HG03139 (cell line): ENCODE measurements around the gene PPP1R12A.
"Not testable (repeated sequence)": the region's sequence is repeated elsewhere in the genome, so short reads cannot be mapped to it uniquely, and the experiment has no call there.

Experiments
- ATAC-seq: cut with Tn5 transposase; IDR thresholded peaks from one replicate; pipeline ENCODE4 v1.9.1; 2021; ENCODE audit not compliant: unreplicated experiment

Gene PPP1R12A

DNA sequence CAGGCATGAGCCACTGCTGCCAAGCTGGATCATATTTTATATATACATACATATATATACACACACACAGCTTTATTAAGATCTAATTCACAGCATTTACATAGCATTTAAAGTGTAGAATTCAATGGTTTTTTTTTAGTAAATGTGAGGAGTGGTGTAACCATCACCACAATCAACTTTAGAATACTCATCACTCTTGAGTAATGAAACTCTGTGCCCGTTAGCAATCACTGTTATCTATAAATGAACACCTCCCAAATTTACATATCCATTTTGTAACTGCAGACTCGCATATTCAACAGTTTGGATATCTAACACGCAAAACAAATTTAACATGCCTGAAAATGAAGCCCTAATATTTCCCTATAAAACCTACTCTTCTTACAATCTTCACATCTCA is 90.9 kb downstream of the PPP1R12A start:
- no peak for ATAC-seq

DNA sequence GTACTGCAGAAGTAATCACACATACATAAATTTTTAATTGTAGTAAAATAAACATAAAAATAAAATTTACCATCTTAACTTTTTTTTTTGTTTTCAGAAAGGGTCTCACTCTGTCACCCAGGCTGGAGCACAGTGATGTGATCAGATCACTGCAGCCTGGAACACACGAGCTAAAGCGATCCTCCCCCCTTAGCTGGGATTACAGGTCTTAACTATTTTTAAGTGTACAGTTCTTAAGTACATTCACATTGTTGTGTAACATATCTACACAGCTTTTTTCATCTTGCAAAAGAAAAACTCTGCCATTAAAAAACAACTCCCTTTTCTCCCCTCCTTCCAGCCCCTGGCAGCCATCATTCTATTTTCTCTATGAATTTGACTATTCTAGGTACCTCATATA is 92.3 kb downstream of the PPP1R12A start:
- ATAC-seq, result no peak

DNA sequence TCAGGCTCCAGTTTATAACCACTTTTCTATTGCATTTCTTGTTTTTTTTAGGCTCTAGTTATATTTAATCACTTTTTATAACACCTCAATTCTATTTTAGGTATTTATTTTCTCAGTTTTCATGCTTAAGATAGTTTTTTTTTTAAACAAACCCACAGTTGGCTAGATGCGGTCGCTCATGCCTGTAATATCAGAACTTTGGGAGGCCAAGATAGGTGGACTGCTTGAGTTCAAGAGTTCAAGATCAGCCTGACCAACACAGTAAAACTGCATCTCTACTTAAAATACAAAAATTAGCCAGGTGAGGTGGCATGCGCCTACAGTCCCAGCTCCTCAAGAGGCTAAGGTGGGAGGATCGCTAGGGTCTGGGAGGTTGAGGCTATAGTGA is 93.0 kb downstream of the PPP1R12A start:
- ATAC-seq, result no peak

DNA sequence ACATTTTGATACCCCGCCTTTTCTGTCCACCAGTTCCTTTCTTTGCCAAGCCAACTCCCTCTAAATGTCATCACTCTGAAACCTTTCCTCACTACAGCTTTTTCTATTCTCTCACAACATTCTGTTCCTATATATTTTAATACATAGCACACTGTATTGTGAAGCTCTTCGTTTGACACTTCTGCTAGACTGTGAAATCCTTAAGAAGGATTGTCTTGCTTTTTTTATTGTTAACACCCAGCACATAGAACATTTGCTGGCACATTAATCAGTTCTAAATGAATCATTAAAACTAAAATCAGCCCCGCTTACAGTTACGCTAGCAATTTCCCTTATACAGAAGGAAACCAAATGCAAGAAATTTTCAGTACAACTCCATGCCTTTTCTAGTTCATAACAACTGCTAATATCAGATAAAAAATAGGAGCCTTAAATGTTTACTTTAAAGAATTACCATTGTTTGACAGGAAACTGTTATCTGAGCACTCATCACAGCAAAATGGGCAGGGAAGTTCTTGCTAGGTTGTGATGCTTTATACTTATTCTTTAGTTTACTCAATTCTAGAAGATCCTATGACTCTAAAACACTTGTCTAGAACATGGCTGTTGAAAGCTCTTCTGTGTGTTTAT is 93.5 kb downstream of the PPP1R12A start:
- no peak for ATAC-seq

DNA sequence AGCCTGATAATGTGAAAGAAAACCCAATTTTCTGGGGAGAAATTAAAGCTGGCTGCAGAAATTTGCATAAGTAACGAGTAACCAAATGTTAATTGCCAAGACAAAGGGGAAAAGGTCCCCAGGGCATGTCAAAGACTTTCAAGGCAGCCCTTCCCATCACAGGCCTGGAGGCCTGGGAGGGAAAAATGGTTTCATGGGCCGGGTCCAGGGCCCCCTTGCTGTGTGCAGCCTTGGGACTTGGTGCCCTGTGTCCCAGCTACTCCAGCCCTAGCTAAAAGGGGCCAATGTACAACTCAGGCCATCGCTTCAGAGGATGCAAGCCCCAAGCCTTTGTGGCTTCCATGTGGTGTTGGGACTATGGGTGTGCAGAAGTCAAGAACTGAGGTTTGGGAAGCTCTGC is 96.5 kb downstream of the PPP1R12A start:
- no peak for ATAC-seq

DNA sequence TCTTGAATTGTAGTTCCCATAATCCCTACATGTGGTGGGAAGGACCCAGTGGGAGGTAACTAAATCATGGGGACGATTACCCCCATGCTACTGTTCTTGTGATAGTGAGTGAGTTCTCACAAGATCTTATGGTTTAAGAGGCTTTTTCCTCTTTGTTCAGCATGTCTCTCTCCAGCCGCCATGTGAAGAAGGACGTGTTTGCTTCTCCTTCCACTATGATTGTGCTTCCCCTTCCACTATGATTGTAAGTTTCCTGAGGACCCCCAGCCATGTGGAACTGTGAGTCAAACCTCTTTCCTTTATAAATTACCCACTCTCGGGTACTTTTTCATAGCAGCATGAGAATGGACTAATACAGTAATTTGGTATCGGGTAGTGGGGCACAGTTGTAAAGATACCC is 97.3 kb downstream of the PPP1R12A start:
- ATAC-seq, result no peak

DNA sequence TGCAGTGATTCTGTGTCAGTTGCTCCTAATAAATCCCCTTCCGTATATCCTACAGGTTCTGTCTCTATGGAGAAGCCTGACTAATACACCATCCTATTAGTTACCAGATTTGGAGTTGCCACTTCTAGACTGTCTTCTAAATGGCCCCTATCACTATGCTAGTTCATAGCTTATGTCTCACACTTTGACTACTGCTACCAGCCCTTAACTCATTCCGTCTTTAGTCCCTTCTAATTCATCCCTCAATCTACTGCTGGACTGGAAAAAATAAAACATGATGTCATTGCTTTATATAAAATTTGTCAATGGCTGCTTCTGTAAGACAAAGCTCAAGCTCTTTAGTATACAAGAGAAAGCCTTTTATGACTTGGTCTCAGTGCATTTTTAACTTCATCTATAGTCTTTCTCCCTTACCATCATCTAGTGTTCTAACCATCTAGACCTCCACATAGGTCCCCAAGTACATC is 99.5 kb downstream of the PPP1R12A start:
- no peak for ATAC-seq

DNA sequence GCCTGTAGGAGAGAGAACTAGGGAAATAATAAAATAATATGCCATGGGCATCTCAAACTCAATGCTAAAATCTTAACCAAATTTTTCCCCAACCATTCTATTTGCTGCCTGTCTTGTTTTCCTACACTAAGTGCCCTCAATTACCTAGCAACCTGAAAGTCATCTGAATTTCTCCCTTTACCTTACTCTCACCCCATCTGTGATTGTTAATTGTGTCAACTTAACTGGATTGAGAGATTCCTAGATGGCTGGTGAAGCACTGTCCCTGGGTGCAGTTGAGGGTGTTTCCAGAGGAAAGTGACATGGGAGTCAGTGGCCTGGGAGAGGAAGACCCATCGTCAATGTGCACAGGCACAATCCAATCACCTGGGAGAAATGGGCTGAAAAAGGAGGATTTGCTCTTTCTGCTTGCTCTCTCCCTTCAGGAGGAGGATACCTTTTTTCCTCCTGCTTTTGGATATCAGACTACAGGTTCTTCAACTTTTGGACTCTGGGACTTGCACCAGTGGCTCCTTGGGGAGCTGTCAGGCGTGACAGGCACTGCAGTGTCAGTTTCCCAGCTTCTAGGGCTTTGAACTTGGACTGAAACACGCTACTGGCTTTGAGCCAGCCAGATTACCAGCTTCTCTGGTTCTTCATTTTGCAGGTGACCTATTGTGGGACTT is 100.1 kb downstream of the PPP1R12A start:
- ATAC-seq, result no peak

DNA sequence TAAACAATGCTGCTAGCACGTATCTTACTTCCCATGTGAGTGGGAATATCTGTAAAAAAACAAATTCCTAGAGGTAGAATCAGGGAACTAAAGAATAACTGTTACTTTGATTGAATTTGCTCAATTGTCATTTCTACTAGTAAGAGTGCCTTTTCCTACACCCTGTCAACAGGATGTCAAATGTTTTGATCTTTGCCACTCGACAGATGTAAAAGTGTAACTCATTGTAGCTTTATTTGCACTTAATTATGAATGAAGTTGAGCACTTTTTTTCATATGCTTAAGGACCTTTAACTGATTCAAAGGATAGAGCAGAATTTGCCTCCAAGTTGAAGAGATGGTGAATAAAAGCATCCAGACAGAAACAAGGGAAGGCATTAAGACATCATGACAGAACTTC is 104.5 kb downstream of the PPP1R12A start:
- ATAC-seq, result no peak

DNA sequence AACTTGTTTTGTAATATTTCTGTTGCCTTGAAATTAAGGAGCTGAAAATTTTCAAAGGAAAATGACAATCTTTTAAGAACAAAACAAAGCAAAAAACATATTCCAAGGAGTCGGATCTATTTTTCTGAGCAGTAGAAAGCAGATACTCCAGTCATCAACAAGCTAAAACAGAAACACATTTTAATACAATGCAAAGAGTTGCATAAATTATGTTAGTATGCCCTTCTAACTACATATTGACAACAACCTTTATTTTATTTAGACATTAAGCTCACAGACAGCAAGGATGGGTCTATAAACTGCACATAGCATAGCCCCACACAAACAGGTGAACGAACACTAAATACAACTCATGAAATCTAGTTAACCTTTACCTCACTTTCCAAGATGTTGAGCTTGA is 106.0 kb downstream of the PPP1R12A start:
- no peak for ATAC-seq

DNA sequence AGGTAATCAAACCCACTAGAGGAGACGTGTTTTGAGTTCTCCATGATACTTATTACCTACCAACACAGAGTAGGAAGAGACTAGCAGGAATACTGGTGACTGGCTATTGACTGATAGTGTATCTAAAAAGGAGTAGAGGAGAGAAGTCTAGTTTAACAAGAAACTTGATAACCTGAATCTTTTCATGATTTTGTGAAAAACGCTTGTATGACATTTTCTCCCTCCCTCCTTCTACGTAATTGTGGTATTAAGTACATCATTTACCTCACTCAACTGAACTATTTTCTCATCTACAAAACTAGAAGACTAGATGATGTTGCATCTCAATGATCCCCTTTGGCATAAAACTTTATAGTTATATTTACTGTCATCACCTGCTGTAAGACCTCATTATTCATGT is 107.4 kb downstream of the PPP1R12A start:
- no peak for ATAC-seq

DNA sequence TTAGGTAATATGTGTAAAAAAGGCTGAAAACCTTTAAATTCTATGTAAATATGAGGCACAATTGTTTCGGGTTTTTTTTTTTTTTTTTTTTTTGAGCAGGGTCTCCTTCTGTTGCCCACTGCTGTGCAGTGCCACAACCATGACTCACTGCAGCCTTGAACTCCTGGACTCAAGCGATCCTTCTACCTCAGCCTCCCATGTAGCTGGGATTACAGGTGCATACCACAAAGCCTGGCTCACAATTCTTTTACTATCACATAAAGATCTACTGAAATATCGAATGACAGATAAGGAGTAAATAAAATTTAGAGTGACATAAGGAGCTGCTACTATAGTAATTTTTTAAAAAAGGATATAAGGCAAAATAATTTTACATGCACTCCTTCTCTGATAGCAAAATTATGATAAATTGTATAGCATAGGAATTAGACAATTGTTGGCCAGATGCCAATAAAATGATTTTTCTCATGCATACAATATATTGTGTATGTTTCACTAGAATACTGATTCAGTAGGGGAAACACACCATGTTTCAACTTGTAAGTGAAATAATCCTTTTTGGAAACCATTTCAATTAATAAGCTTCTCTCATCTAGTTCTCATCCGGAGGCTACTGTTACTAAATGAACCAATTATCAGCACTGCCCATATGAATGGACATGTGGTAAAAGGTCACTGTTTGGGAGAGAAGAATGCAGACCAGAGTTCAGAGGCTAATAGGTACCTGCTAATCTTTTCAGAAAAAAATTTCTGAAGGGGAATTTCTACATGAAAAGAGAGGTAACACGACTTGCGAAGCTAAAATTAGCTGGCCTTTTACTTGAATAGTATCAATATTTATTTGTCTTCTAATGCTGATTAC is 108.4 kb downstream of the PPP1R12A start:
- ATAC-seq, result no peak

DNA sequence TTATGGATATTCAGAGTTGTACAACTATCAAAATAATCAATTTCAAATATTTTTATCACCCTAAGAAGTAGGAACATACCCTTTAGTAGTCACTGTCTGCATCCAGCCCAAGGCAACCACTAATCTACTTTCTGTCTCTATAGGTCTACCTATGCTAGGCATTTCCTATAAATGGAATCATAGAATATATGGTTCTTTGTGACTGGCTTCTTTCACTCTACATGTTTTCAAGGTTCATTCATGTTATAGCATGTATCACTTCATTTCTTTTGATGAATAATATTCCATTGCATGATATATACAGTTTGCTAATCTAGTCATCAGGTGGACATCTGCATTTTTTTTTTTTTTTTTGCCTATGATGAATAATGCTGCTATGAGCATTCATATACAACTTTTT is 112.4 kb downstream of the PPP1R12A start:
- no peak for ATAC-seq

DNA sequence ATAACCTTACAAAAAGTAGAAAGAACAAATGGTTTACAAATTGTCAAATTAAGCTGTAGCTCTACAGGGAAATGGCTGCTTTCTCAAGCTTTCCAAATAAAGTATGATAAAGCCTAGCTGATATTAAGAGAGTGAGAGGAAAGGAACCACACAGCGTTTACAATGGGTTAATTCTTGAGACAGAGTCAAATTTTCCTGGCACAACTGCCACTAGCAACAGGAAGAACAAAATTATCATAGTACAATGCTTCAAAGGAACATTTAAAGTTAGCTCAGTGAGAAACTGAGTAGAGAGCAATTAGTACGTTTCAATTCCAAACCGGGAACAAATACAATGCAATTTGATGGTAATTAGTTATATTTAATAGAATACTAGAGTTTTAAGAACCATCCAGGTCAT is 116.0 kb downstream of the PPP1R12A start:
- ATAC-seq, result no peak

DNA sequence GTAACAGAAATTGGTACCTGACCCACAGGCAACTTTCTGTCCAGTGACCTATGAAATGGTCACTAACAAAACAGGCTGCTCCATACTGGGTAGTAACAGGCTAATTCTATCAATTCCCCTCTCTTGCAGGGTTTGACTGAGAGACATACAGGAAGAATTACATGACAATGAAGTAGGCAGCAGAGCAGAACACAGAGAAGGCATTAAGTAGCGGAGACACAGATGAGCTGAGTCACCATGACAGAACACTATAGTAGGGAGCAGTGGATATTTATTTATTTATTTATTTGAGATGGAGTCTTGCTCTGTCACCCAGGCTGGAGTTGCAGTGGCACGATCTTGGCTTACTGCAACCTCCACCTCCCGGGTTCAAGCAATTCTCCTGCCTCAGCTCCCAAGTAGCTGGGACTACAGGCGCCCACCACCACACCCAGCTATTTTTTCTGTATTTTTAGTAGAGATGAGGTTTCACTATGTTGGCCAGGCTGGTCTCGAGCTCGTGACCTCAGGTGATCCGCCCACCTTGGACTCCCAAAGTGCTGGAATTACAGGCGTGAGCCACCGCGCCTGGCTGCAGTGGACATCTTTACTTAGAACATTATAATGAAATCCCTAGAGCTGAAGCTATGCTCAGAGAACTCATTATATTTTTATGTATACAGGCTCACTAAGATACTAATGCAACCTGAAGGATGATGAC is 150.4 kb downstream of the PPP1R12A start:
- ATAC-seq, result not testable (repeated sequence)

DNA sequence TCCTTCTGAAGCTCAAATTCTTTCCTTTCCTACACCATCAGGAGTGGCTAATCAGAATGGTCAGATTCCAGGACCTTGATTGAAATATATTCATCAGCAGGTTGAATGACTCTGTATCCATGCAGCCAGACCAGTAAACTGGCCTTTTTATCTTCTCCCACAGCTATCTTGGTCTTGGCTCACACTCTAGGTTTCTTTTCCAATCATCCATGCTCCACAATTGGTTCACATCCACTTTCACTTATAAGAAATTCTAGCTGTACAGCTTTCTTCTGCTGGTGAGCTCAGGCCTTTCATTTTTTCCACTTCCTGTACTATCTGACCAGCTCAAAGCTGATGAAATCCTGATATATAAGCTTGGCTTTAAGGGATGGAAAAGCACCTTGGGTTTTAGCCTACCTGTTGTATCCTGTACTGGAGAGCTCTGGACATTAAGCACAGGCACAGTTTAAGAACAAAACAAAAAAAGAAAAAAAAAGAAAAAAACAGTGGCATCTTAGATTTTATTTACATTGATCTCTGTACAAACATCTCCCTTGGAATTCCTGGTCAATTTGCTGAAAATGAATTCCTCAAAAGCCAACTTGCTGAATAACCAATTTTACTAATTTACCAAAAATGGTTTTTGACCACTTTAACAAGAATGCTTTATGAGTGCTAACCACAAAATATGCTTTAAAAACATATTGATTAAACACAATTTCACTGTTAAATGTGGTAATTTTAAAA is 152.6 kb downstream of the PPP1R12A start:
- ATAC-seq, result no peak

DNA sequence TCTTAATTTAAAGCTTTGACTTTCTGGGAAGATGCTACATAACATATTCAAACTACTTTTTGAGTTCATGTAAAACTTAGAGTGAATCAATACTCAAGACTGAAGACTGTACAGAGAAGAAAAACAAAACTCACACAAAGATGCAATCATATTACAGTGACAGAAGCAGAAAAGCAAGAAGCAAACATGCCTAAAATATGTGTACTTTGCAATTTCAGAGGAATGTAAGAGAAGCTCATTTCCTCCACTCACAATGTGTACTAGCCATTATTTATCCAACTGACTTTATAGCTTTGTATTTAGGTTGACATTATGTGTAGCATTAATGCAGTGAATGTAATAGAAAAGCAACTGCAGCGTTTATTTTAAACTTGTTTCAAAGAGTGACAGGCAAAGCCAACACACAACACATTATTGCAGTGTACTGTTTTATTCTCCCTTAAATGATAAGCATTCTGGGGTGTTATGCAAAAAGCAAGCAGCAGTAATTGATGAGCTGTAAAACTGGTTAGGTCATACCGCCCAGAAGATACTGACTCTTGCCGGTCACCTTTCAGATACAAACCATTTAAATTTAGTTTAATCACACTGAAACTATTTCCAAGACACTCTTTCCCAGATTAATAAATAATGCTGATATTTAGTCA is 156.0 kb downstream of the PPP1R12A start:
- ATAC-seq, result no peak

DNA sequence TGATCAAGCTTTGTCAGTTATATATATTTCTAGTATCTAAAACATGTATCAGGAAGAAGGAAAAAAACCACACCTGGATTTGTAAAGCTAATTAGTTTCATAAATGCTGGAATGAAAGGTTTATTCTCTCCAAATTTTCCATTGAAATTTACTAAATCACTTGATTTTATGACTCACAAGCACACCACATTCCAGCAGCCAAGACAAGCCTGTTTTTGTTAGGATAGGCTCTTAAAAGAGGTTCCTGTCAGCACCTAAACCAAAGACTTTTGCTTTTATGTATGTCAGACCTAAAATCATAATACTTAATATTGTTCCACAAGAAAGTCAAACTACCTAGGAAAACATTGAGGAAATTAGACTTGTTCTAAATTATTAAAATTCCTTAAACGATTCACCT is 158.8 kb downstream of the PPP1R12A start:
- no peak for ATAC-seq

DNA sequence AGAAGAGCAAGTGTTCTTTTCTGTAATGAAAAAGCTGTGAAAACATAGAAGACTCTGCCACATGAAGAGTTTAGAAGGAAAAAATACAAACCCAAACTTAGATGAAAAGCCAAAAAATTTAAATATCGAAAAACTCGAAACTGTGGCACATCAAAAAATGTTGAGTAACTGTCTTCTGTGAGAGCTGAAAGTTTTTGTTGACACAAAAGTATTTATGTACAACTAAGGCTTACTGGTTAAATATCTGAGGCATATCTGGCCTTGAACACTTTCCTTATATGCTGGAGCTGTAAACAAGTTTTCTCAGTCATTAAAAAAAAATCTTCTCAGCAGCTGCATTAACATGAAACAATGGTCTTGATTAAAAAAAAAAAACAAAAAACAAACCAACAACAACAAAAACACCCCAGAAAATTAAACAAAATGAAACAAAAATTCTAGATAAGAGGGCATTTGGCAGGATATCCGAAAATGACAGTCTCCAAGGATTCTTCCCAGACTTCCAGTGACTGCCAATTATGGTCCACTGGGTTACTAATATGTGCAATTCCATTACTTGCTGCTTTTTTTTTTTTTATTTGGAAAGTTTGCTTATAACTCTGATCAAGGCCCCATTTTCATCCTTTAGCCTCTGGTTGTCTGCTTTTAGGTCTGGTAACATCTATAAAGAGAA is 159.4 kb downstream of the PPP1R12A start:
- no peak for ATAC-seq

DNA sequence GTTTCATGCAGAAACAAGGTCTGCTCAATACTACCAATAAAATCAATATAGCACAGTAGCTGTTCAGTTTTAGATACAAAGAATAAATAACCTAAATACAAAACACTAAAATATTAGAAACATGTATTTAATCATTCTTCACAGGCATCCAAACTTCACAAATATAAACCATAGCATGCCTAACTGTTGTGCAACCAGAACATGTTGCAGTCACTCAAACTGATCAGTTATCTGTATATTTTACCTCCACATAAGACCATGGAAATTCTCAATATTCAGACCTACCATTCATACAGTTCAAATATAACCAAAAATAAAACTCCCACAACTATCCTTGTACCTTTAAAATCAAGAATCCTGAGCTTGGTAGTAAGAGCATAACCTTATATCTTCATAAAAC is 161.0 kb downstream of the PPP1R12A start:
- no peak for ATAC-seq
